ENCODE data around the gene PTPRA.

Gene PTPRA

DNA sequence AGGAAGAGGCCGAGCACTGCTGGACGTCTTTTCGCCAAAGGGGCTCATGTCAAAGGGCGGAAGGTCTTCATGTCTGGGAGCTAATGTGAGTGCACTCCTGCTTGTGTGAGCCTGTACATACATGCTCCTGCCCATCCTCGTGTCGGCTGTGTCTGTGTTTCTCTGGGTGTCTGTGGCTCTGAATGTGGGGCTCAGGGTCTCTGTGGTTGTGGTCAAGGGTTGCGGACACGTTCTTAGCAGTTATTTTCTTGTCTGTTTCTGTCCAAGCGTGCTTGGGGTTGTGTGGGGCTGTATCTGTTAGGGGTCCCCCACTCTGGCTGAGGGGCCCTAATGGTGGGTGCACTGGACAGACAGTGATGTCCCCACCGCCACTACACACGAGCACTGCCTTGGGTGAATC, 208.4 kb downstream of the PTPRA start:
- no peak for DNase-seq

- DNase-seq: no peak
Observed at GRCh38 chr20:3082306-3082951, 209.1 kb downstream of the PTPRA start.

DNA sequence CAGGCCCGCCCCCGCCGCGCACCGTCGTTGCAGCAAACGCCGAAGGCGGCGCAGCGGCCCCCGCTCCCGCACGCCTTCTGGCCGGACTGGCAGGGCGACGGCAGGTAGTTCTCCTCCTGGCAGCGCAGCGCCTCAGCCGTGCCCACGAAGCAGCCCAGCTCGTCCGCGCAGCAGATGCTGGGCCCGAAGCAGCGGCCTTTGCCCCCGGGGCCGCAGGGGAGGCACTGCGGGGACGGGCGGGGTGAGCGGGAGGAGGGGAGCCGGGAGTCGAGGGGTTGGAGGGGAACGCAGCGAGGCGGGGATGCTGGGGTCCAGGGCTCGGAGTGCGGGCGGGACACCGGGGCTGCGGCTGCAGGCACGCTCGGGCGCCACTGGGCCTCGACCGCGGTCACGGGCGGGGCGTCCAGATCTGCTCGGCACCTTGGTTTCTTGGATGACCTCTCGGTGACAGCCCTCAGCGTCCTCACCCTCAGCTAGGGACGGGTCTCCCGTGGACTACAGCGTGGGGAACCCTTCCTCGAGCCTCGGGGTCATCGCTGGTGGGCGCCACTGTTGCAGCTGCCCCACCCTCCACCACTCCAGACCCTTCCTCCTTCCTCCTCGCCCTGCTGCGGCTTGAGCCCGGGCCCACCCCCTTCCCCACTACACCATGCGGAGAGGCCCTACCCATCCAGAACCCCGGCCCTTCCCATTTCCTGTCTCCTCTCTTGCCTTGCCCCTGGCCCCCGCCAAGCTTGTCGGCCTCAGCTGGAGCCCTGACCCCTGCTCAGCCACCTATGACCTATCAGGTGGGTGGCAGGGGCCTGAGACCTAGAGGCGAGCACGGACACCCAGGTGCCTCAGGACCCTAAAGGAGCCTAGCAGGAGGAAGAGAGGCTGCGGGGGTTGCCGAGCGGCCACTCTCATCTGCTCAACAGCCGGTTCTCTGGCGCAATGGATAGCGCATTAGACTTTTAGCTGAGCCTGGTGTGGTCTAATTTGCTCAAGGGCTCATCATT, 210.0 kb downstream of the PTPRA start:
- no peak for DNase-seq

- DNase-seq: no peak
Observed at GRCh38 chr20:3084283-3084985, 211.2 kb downstream of the PTPRA start, which contains the start of gene AVP. AVP (minus strand) TSS chr20:3084724; CDS start chr20:3084674, 50 bp downstream.

DNA sequence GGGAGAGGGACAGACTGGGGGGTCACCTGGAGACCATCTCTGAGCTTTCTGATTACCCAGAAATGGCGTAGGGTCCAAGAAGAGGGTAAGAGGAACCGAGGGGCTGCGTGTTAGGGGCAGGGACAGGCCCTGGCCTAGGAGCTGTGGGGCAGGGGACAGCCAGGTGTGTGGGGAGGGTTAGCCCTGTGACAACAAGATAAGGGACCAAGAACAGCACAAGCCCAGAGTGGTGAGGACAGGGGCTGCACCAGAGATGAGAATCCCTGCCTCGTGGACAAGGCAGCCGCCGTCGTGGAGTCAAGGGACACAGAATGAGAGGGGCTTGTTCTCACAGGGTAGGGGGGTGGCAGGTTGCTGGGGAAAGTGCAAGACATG, 211.7 kb downstream of the PTPRA start:
- DNase-seq: no peak

DNA sequence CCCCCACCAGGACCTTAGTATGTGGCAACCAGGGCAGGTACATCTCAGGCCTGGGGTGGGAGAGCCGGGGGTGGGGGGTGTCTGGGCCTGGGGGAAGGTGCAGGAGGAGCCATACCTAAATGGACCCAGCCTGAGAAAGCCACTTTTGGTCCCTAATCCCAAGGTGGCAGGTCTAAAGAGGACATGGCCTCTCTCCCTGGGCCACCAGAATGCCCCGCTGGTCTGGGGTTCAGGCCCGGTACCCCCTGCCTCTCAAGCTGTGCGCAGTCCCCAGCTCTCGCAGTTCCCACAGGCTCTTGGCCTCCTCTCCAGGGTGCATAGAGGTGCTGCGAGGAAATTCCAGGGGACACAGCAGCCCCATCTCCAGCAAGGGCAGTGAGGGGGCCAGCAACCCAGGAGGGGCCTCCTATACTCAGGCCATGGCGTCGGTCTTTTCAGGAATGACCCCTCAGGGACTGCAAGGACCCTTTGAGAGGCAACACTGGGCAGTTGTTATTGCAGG, 212.3 kb downstream of the PTPRA start:
- DNase-seq: no peak

- DNase-seq: no peak
Observed at GRCh38 chr20:3088031-3088430, 214.8 kb downstream of the PTPRA start.
